Astrocyte of the cerebellum (primary cell): Measurements from ENCODE around the gene RINT1.
"Not testable (repeated sequence)": the region's sequence is repeated elsewhere in the genome, so short reads cannot be mapped to it uniquely, and the experiment has no call there.

Source experiments
- DNase-seq: peaks from one replicate; pipeline ENCODE4 v3.0.0-alpha.2; 2011; ENCODE audit warnings: low read depth
- H3K4me3 ChIP-seq: 2 replicates; pipeline ENCODE4 v1.5.1; 2011; ENCODE audit warnings: mild to moderate bottlenecking, low read depth, low read length, moderate library complexity
- in situ Hi-C: cut with HindIII; loops from 2 replicates; pipeline ENCODE4 v1.10.0; 2017; ENCODE audit warnings: low sequenced_read_pairs
- TF ChIP-seq, protein P1 (sequence below): IDR thresholded peaks from 2 replicates; pipeline ENCODE4 v1.5.1; 2012; ENCODE audit warnings: low read length, low read depth, moderate library complexity, mild to moderate bottlenecking; ENCODE audit errors: missing control alignments

The RINT1 gene

DNA sequence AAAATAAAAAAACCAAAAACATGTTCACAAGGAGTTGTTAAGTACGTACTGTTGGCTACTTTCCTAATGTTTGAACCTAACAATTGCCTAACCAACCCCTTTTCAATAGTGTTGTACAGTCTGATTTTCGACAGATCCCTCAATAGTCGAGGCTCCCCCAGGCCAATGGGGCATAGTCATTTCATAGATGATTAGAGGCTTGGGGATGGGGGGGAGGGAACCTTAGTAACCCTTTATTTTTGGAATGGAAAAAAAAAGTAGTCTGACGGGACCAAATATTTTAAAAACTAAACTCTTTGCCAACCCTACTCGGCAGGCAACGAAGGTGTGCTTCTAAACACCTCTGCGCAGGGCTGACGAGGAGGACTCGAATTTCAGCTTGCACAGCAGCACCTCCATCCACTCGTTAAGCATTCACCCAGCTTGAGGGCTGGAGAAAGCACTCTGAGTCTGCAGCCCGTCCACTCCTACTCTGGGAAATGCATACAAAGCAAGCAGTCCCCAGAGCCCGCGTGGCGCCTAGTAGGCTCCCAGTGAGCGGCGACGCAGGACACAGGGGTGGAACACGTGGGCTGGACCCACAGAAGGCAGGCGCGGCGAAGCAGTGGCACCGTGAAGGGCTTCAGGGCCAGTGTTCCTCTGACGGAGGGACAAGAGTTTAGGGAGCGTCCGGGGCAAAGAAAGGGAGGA is 10.8 kb upstream of the RINT1 start:
- peak overlapping the region; percentile 82 for H3K4me3 ChIP-seq
- in situ Hi-C loops, result no loop called here
- TF ChIP-seq, protein P1, sequence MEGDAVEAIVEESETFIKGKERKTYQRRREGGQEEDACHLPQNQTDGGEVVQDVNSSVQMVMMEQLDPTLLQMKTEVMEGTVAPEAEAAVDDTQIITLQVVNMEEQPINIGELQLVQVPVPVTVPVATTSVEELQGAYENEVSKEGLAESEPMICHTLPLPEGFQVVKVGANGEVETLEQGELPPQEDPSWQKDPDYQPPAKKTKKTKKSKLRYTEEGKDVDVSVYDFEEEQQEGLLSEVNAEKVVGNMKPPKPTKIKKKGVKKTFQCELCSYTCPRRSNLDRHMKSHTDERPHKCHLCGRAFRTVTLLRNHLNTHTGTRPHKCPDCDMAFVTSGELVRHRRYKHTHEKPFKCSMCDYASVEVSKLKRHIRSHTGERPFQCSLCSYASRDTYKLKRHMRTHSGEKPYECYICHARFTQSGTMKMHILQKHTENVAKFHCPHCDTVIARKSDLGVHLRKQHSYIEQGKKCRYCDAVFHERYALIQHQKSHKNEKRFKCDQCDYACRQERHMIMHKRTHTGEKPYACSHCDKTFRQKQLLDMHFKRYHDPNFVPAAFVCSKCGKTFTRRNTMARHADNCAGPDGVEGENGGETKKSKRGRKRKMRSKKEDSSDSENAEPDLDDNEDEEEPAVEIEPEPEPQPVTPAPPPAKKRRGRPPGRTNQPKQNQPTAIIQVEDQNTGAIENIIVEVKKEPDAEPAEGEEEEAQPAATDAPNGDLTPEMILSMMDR, result no peak
- no peak for DNase-seq

DNA sequence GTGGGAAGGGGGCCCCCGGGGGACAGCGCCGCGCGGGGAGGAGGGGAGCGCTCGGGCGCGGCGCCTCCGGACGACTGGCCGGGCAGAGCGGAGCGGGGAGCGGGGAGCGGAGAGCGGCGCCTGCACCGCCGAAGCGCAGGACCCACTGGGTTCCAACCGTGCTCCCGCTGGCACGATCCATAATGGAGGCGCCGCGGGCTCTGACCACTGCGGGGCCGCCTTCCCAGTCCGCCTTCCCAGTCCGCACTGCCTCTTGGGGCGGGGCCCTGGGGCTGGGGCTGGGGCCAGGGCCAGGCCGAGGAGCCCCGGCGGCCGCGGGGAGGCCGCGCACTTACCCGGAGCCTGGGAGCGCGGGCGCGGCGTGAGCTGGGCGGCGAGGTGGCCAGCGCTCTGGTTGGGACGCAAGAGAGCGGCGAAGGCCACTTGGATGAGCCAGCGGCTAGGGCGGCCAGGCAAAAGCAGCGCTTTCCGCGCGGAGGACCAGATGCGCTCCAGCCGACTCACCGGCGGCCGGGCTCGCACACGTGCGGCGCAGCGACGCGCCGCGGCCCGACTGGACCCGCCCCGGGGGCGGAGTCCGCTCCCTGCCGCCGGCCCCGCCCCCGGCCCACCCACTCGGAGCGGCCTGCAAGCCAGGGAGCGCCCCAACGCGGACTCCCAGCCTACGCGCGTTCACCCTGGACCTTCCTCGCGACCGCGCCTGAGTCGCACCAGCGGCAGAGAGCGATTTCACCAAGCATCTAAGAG is 10.1 kb upstream of the RINT1 start, which contains the start of gene PUS7:
PUS7 (minus strand) TSS at position 555 of the 747 bp plus-strand sequence. CDS start 13,759 bp downstream, outside the sequence.
- DNase-seq, result peak; percentile 56
- peak within 1 kb of the TSS; percentile 82 for H3K4me3 ChIP-seq
- TF ChIP-seq, protein P1, result no peak
- in situ Hi-C loops, result no loop called here

DNA sequence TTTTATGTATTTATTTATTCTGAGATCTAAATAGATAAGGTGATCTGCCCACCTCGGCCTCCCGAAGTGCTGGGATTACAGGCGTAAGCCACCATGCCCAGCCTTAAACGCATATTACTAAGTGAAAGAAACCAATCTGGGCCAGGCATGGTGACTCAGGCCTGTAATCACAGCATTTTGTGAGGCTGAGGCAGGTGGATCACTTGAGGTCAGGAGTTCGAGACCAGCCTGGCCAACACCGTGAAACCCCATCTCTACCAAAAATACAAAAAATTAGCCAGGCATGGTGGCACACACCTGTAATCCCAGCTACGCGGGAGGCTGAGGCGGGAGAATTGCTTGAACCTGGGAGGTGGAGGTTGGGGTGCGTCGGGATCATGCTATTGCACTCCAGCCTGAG is 7.6 kb upstream of the RINT1 start:
- in situ Hi-C loops, H3K4me3 ChIP-seq, DNase-seq: not testable (repeated sequence)

DNA sequence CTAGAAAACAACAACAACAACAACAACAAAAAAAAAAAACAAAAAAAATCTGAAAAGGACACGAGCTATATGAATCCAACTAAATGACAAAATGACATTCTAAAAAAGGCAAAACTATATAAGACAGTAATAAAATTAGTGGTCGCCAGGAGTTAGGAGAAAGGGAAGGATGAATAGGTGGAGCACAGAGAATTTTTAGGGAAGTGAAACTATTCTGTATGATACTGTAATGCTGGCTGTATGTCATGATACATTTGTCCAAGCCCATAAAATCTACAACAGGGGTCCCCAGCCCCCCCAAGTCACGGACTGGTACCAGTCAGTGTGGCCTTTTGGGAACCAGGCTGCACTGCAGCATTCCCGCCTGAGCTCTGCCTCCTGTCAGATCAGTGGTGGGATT is 7.2 kb upstream of the RINT1 start:
- no peak overlapping the region for H3K4me3 ChIP-seq
- in situ Hi-C loops, result no loop called here
- TF ChIP-seq, protein P1, result no peak
- DNase-seq, result no peak

GRCh38 chr7:105527737-105528136 is 4.3 kb upstream of the RINT1 start:
- DNase-seq, in situ Hi-C loops, H3K4me3 ChIP-seq: not testable (repeated sequence)

DNA sequence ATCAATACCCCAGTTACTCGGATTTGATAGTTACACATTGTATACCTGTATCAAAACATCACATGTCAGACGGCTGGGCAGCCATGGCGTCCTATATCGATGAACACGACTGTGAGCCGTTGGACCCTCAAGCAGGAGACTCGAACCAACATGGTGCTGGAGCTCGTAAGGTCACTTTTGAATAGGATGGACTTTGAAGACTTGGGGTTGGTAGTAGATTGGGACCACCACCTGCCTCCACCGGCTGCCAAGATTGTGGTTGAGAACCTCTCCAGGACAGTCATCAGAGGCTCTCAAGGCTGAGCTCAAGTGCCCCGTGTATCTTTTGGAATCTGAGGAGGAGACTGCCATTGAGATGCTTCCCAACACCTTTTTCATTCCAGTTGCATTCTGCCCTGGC is 1.9 kb upstream of the RINT1 start:
- in situ Hi-C loops, result no loop called here
- TF ChIP-seq, protein P1, result no peak
- no peak for DNase-seq
- no peak overlapping the region for H3K4me3 ChIP-seq

GRCh38 chr7:105530546-105530945 is 1.5 kb upstream of the RINT1 start:
- in situ Hi-C loops, result no loop called here
- TF ChIP-seq, protein P1, result no peak
- no peak for DNase-seq
- no peak overlapping the region for H3K4me3 ChIP-seq
